ENCODE results near the gene NRG3. TPM values are rescaled to one million over a fixed set of nuclear protein-coding genes. Genes with fewer than 3 reads are reported as not detected.

The NRG3 gene
- total RNA-seq, 1 donor from 2014 or later = 6.1 TPM

DNA sequence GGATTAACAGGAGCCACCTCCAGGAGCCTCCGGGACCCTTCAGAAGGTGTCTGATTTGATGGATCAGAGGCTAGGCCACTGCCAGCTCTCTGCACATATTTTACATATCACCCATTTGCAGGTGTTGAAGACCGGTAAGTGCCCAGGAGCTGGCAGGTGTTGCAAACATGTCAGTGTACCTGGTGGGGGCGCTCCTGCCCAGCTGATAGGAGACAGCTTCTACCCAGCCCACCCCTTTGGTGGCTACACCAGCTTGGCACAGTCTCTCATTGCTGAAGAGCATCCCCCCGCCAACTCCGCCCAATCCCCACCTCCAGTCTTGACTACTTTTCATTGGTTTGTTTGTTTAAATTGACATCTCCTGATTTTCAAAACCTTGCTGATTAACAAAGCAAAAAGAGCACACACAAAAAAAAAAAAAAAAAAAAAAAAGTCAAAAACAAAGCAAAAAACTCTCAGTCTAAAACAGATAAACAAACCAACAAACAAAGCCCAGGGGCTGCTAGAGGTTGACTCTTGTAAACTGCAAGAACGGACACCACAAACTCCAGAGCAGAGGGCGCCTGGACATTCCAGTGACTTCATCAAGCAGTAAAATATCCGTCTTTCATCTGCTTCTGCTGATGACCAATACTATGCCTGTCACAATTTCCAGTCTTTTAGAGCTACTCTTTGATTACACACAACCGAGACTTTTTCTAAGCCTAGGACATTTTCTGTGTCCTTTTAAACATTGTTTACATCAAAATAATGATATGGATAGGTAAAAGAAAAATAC is 275.3 kb downstream of the NRG3 start:
- no peaks in the 10 kb centered on the region for H3K4me1 Mint-ChIP-seq (ENCODE audit: unreplicated experiment)
- H3K4me3 Mint-ChIP-seq = no peak overlapping the region
- peak overlapping the region; percentile 37 for H3K27ac Mint-ChIP-seq
- TF ChIP-seq, protein P1, sequence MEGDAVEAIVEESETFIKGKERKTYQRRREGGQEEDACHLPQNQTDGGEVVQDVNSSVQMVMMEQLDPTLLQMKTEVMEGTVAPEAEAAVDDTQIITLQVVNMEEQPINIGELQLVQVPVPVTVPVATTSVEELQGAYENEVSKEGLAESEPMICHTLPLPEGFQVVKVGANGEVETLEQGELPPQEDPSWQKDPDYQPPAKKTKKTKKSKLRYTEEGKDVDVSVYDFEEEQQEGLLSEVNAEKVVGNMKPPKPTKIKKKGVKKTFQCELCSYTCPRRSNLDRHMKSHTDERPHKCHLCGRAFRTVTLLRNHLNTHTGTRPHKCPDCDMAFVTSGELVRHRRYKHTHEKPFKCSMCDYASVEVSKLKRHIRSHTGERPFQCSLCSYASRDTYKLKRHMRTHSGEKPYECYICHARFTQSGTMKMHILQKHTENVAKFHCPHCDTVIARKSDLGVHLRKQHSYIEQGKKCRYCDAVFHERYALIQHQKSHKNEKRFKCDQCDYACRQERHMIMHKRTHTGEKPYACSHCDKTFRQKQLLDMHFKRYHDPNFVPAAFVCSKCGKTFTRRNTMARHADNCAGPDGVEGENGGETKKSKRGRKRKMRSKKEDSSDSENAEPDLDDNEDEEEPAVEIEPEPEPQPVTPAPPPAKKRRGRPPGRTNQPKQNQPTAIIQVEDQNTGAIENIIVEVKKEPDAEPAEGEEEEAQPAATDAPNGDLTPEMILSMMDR (conservative IDR thresholded peaks at IDR 0.05) = peak; percentile 58
- H3K27me3 Mint-ChIP-seq = peaks cover 14% of the 10 kb centered on the region
- no peak for DNase-seq (ENCODE audit: extremely low spot score, unreplicated experiment)
- H3K9me3 Mint-ChIP-seq = no peaks in the 10 kb centered on the region
- H3K36me3 Mint-ChIP-seq = no peaks in the 10 kb centered on the region

DNA sequence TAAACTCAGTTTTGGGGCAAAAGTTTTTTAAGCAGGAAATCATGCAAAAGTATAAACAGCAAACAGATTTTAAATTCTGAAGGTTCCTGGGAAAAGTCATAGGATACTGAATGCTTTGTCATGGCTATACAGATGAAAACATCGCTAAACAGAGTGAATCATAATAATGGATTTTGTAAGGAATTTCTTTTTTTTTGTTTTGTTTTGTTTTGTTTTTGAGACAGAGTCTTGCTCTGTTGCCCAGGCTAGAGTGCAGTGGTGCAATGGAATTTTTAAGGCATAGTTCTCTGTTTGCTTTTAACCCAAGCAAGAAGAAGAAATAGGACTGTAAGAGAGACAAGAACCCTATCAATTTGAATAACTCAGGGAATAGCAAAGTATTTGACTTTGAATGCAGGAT is 285.3 kb downstream of the NRG3 start:
- DNase-seq (ENCODE audit: extremely low spot score, unreplicated experiment) = no peak
- no peak overlapping the region for H3K4me3 Mint-ChIP-seq
- TF ChIP-seq, protein P1 (conservative IDR thresholded peaks at IDR 0.05) = no peak
- H3K27me3 Mint-ChIP-seq = peaks cover 5% of the 10 kb centered on the region
- no peaks in the 10 kb centered on the region for H3K9me3 Mint-ChIP-seq
- H3K27ac Mint-ChIP-seq = no peak overlapping the region
- H3K36me3 Mint-ChIP-seq = no peaks in the 10 kb centered on the region
- H3K4me1 Mint-ChIP-seq (ENCODE audit: unreplicated experiment) = peaks cover 5% of the 10 kb centered on the region

DNA sequence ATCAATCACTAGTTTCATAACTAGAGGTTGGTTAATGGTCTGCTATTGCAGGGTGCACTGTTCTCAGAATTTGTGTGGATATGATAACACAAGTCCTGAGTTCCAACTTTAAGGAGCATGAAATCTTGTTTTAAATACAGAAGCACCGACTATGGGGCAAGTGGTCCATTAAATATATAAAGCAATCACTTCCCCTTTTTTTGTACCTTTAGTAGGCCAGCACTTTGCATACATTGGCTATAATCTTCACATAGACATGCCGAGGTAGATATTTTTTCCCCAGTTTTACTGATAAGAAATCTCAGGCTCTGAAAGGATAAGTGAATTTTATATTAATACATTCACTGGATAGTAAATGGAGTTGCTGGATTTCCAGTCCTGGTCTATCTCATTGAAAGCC is 286.3 kb downstream of the NRG3 start:
- no peak for DNase-seq (ENCODE audit: extremely low spot score, unreplicated experiment)
- TF ChIP-seq, protein P1 (conservative IDR thresholded peaks at IDR 0.05) = no peak
- Mint-ChIP-seq H3K36me3 (no peaks in the 10 kb centered on the region), H3K27me3 (peaks cover 5% of the 10 kb centered on the region), H3K4me3 (no peak overlapping the region), H3K27ac (no peak overlapping the region), H3K4me1 (ENCODE audit: unreplicated experiment) (peaks cover 5% of the 10 kb centered on the region), H3K9me3 (no peaks in the 10 kb centered on the region)

DNA sequence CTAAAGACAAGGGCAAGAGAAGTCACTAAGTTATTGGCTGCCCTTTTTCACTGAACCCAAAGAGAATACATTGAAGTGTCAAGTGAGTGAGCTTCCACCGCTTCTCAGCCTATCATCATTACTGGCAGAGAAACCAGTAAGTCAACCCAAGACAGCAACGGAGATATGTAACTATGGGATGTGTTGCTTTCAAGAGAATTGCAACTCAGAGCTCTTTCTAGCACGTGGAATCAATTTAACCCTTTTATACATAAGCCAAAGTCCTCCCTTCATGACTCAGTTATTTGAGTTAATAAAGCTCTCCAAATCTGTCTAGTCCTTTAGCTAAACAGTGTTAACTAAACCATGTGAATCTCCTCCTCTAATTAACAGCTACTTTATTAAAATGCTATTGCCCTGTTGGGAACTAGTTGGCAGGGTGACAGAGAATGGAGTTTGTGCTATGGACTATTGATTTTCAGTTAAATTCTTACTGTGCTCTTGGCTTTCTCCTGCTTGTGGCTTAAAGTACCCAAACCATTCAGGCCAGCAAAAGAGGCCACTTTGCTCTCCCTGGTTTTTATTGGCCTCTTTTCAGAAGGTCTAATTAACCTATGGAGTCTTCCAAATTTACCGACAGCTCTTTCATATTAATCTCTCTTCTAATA is 287.7 kb downstream of the NRG3 start:
- H3K36me3 Mint-ChIP-seq = no peaks in the 10 kb centered on the region
- no peaks in the 10 kb centered on the region for H3K9me3 Mint-ChIP-seq
- no peak overlapping the region for H3K27ac Mint-ChIP-seq
- peaks cover 5% of the 10 kb centered on the region for H3K4me1 Mint-ChIP-seq (ENCODE audit: unreplicated experiment)
- TF ChIP-seq, protein P1 (conservative IDR thresholded peaks at IDR 0.05) = no peak
- no peak overlapping the region for H3K4me3 Mint-ChIP-seq
- peaks cover 2% of the 10 kb centered on the region for H3K27me3 Mint-ChIP-seq
- no peak for DNase-seq (ENCODE audit: extremely low spot score, unreplicated experiment)

DNA sequence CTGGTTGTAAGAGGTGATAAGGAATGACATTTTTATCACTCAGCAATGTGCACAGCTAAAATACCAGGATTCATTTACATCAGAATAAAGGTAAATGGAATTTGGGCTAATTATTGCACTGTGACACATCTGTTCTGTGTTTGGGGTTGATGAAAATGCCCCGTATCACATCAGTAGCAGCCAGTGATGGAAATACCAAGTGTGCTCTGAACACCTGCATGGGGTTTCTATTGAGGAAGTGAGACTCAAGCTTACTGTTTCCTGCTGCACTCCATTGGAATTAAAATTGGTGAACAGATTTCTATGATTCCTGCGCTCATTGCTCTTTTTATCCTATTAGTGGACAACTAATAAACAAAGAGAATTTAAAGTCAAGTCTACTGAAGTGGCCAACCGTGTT is 296.9 kb downstream of the NRG3 start:
- Mint-ChIP-seq H3K27me3 (no peaks in the 10 kb centered on the region), H3K9me3 (no peaks in the 10 kb centered on the region), H3K36me3 (no peaks in the 10 kb centered on the region), H3K27ac (no peak overlapping the region), H3K4me3 (no peak overlapping the region), H3K4me1 (ENCODE audit: unreplicated experiment) (no peaks in the 10 kb centered on the region)
- TF ChIP-seq, protein P1 (conservative IDR thresholded peaks at IDR 0.05) = no peak
- DNase-seq (ENCODE audit: extremely low spot score, unreplicated experiment) = no peak

Data from type B pancreatic cell (in vitro differentiated cells).